ENCODE measurements around the gene IGF2BP1. TPM values are rescaled to one million over a fixed set of nuclear protein-coding genes. Genes with fewer than 3 reads are reported as not detected.

The IGF2BP1 gene

DNA sequence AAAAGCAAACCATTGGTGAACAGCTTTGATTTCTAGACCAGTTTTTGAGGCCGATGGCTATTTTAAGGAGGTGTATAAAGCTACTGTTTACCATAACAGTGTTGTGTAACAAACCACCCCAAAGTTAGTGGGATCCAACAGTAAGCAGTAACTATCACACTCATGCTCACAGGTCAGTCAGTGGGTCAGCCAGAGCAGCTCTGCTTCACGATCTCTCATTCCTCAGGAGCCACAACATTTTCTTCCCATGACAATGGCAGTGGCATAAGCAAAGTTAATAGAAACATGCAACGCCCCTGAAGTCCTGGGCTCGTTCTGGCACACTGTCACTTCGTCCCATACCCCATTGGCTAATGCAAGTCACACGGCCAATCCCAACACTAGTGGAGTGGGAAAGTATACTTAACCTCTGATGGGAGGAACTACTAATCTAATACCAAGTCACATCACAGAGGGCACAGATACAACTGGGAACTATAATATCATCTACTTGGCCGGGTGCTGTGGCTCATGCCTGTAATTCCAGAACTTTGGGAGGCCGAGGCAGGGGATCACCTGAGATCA lies 107.4 kb downstream of the IGF2BP1 start:
- H2BK12ac ChIP-seq (ENCODE audit: low read length), result no peak overlapping the region
- no peak overlapping the region for H3K4ac ChIP-seq (ENCODE audit: low read length)
- H4K8ac ChIP-seq (ENCODE audit: low read depth, low read length), result no peak overlapping the region
- H3K36me3 ChIP-seq (replicated peaks in 1 of 2; ENCODE audit: control insufficient read depth in 2 of 2, insufficient read depth in 2 of 2, low read length in 2 of 2), result no peaks in the 10 kb centered on the region
- no peak overlapping the region for H2BK120ac ChIP-seq (ENCODE audit: low read depth, low read length)
- WGBS, 2 donors (ENCODE audit: extremely low coverage in 2 of 2, insufficient read length in 2 of 2, insufficient replicate concordance in 1 of 2), result no CpG with 5 or more reads among the region's 8 CpGs
- DNase-seq (ENCODE audit: low spot score), result no peak
- H2AFZ ChIP-seq (ENCODE audit: low read length), result no peak overlapping the region
- H4K91ac ChIP-seq (ENCODE audit: low read depth, low read length, poor library complexity), result no peak overlapping the region
- no peak overlapping the region for H3K4me2 ChIP-seq (ENCODE audit: insufficient read depth, low read length, poor library complexity, severe bottlenecking)
- H3K4me1 ChIP-seq (ENCODE audit: control insufficient read depth in 2 of 2, insufficient read depth in 1 of 2, low read depth in 1 of 2, low read length in 2 of 2), result peaks cover 0 to 2% of the 10 kb centered on the region in 2 donors
- no peak overlapping the region for H2AK5ac ChIP-seq (ENCODE audit: low read depth, low read length)
- no peak overlapping the region for H3K18ac ChIP-seq (ENCODE audit: low read length)
- H2BK15ac ChIP-seq (ENCODE audit: low read length), result no peak overlapping the region
- no peaks in the 10 kb centered on the region for H3K79me1 ChIP-seq (ENCODE audit: low read depth, low read length)
- H3K9ac ChIP-seq (ENCODE audit: low read depth, low read length, poor library complexity), result no peak overlapping the region
- no peak overlapping the region for H2BK5ac ChIP-seq (ENCODE audit: low read length)
- no peak overlapping the region for H3K4me3 ChIP-seq (ENCODE audit: low read length in 2 of 2)
- H3K27ac ChIP-seq (replicated peaks; ENCODE audit: low read length), result no peak overlapping the region
- no peak overlapping the region for H3K23ac ChIP-seq (ENCODE audit: low read depth, low read length, poor library complexity)
- peaks cover 0 to 14% (median 0%) of the 10 kb centered on the region in 3 experiments for H3K27me3 ChIP-seq (ENCODE audit: control insufficient read depth in 3 of 3, insufficient read depth in 3 of 3, low read depth in 1 of 3, low read length in 3 of 3)
- no peak overlapping the region for H3K14ac ChIP-seq (ENCODE audit: low read length)
- no peaks in the 10 kb centered on the region for H3K9me3 ChIP-seq (replicated peaks in 1 of 2; ENCODE audit: control insufficient read depth in 2 of 2, insufficient read depth in 1 of 2, low read depth in 1 of 2, low read length in 2 of 2)

Small RNA genes within 50 kb of the gene (small RNA-seq; reads per million reads assigned to genes)
- not detected for gene RF00017 (ENCODE audit: insufficient read depth)
- not detected for gene RF01210 (ENCODE audit: insufficient read depth)
- gene RNU1-42P (ENCODE audit: insufficient read depth), result not detected
- gene RNU6-826P (ENCODE audit: insufficient read depth), result not detected
